Ascending aorta (tissue), 2 donors: Measurements from ENCODE around the gene ABCA9. TPM values are rescaled to one million over a fixed set of nuclear protein-coding genes. Genes with fewer than 3 reads are reported as not detected.

ENCODE experiments used
- DNase-seq, 2 donors: peaks; one replicate each; pipeline ENCODE4 v3.0.0-alpha.2; 2019; ENCODE audit warnings: low spot score in 2 of 2
- H3K27ac ChIP-seq, 2 donors: fragments of 200-600 bp; sonication (generic); one replicate each; pipeline ENCODE4 v1.5.1; 2016 to 2017; ENCODE audit warnings: mild to moderate bottlenecking in 1 of 2
- H3K27me3 ChIP-seq: fragments of 200-600 bp; sonication (generic); one replicate; pipeline ENCODE4 v1.5.1; 2017
- H3K36me3 ChIP-seq, 2 donors: fragments of 200-600 bp; sonication (generic); one replicate each; pipeline ENCODE4 v1.5.1; 2016
- H3K4me1 ChIP-seq, 2 donors: fragments of 200-600 bp; sonication (generic); one replicate each; pipeline ENCODE4 v1.5.1; 2016 to 2017; ENCODE audit warnings: mild to moderate bottlenecking in 1 of 2
- H3K4me3 ChIP-seq, 2 donors: fragments of 200-600 bp; sonication (generic); one replicate each; pipeline ENCODE4 v1.5.1; 2016 to 2017; ENCODE audit warnings: mild to moderate bottlenecking in 1 of 2
- H3K9me3 ChIP-seq, 2 donors: fragments of 200-600 bp; sonication (generic); one replicate each; pipeline ENCODE4 v1.5.1; 2016
- intact Hi-C: fragments of 100-400 bp; cut with DNase I; formaldehyde crosslinking; loops from one replicate; pipeline ENCODE4 v1.15.1; 2023
- total RNA-seq: library from RNA; depleted of rRNA; stranded (reverse); fragments of >200 nt; gene quantifications from one replicate; pipeline ENCODE4 v1.1.0, GENCODE V29; 2016
- TF ChIP-seq, protein P1 (sequence below), 3 experiments: fragments of 200-600 bp in 2 of 3; fragments of 450-650 bp in 1 of 3; sonication (generic) in 2 of 3; IDR thresholded peaks; one replicate each; pipeline ENCODE4 v1.5.1; 2016 to 2019; ENCODE audit warnings: antibody characterized with exemption in 3 of 3, mild to moderate bottlenecking in 1 of 3, moderate library complexity in 1 of 3

ABCA9 gene
- total RNA-seq, 1 donor from 2014 or later: 10.9 TPM

DNA sequence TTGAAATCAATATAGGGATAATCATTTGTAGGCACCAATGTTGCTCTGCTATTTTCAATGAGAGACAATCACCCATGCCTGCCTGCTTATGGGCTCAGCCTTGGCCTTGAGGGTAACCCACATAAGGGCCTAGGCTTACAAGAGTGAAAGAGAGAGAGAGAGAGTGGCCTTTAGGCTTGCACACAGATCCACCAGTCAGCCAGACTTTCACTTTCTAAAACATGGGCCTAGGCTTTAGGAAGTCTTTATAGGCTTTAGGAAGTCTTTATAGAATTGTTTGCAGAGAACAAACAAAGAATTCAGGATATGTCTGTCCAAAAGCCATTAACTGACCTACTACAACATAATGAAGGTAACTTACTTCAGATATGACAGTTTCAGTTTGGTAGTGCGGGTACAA lies 3.4 kb downstream of the ABCA9 start:
- intact Hi-C loops: no loop called here
- H3K9me3 ChIP-seq: no peaks in the 10 kb centered on the region
- H3K27ac ChIP-seq: no peak overlapping the region
- no peaks in the 10 kb centered on the region for H3K4me1 ChIP-seq
- no peak overlapping the region for H3K4me3 ChIP-seq
- TF ChIP-seq, protein P1, sequence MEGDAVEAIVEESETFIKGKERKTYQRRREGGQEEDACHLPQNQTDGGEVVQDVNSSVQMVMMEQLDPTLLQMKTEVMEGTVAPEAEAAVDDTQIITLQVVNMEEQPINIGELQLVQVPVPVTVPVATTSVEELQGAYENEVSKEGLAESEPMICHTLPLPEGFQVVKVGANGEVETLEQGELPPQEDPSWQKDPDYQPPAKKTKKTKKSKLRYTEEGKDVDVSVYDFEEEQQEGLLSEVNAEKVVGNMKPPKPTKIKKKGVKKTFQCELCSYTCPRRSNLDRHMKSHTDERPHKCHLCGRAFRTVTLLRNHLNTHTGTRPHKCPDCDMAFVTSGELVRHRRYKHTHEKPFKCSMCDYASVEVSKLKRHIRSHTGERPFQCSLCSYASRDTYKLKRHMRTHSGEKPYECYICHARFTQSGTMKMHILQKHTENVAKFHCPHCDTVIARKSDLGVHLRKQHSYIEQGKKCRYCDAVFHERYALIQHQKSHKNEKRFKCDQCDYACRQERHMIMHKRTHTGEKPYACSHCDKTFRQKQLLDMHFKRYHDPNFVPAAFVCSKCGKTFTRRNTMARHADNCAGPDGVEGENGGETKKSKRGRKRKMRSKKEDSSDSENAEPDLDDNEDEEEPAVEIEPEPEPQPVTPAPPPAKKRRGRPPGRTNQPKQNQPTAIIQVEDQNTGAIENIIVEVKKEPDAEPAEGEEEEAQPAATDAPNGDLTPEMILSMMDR (IDR thresholded peaks at IDR 0.05): no peak
- H3K36me3 ChIP-seq: no peaks in the 10 kb centered on the region
- DNase-seq: no peak
- H3K27me3 ChIP-seq: no peaks in the 10 kb centered on the region

DNA sequence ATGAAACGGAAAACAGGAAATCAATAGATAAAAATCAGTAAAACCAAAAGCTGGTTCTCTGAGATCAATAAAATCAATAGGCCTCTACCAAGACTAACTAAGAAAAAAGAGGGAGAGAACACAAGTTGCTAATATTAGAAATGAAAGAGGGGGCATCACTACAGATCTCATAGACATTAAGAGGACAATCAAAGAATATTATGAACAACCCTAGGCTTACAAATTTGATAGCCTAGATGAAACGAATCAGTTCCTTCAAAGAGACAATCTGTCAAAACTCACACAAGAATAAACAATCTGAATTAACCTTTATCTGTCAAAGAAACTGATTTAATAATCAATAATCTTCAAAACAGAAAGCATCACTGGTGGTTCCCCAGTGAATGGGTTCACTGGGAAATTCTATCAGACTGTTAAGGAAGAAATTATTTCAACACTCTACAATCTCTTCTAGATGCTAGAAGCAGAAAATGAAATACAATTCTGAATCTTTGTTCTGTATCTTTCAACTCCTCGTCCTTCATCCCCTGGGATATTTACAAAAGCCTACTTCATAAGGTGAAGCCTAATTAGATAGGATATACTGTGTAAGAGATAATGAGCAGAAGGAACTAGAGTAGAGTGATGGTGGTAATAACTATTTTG lies 4.4 kb downstream of the ABCA9 start:
- no peaks in the 10 kb centered on the region for H3K27me3 ChIP-seq
- H3K9me3 ChIP-seq: no peaks in the 10 kb centered on the region
- DNase-seq: no peak
- H3K4me1 ChIP-seq: no peaks in the 10 kb centered on the region
- intact Hi-C loops: no loop called here
- H3K4me3 ChIP-seq: no peak overlapping the region
- TF ChIP-seq, protein P1 (IDR thresholded peaks at IDR 0.05): no peak
- no peak overlapping the region for H3K27ac ChIP-seq
- H3K36me3 ChIP-seq: no peaks in the 10 kb centered on the region

DNA sequence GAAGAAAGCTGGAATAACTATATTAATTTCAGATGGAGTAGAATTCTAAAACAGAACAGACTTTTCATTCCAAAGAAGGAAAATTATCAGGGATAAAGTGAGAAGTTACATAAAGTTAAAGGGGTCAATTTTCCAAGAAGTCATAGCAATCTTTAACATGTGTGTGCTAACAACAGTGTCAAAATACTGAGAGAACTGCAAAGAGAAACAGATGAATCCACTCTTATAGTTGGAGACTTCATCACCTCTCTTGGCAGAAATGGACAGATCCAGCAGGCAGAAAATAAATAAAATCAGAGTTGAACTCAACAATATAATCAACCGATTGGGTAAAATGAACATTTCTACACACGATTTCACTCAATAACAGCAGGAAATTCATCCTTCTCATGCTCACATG lies 5.4 kb downstream of the ABCA9 start:
- Histone ChIP-seq H3K27ac (no peak overlapping the region), H3K9me3 (no peaks in the 10 kb centered on the region), H3K4me3 (no peak overlapping the region), H3K4me1 (no peaks in the 10 kb centered on the region), H3K27me3 (no peaks in the 10 kb centered on the region), H3K36me3 (no peaks in the 10 kb centered on the region)
- TF ChIP-seq, protein P1 (IDR thresholded peaks at IDR 0.05): no peak
- intact Hi-C loops: no loop called here
- no peak for DNase-seq

DNA sequence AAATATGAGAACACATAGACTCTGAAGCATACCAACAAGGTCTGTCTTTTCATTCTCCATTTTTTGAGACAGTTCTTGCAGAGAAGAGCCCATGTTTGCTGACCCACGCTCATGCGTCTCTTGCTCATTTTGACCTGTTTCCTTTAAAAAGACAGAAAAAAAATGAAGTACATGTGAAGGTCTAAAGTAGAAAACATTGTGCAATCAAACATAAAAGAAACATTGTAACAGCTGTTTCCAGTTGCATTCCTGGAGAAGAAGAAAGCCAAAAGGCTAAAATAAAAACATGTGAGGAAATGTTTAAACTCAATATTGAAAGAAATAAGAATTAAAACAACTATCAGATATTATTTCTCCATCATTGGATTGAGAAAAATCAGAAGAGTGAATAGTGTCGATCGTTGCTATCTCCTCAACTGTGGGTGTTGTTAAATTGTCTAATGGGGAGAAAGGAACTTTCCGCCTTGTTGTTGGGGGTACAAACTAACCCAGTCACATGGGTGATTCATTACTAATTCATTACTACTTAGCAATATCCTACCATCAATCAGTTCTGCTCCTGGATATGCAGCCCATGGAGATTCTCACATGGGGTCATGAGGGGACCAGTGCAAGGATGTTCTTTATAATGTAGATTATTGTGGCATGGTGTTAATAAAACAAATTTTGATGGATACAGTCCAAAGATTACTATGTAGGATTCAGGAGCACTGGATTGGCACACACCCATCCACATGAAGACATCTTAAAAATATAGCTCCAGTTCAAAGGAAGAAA lies 9.5 kb downstream of the ABCA9 start:
- TF ChIP-seq, protein P1 (IDR thresholded peaks at IDR 0.05): no peak
- H3K4me3 ChIP-seq: no peak overlapping the region
- H3K9me3 ChIP-seq: no peaks in the 10 kb centered on the region
- intact Hi-C loops: no loop called here
- no peak for DNase-seq
- H3K4me1 ChIP-seq: peaks cover 0 to 6% of the 10 kb centered on the region in 2 donors
- H3K27ac ChIP-seq: no peak overlapping the region
- H3K27me3 ChIP-seq: no peaks in the 10 kb centered on the region
- H3K36me3 ChIP-seq: no peaks in the 10 kb centered on the region

DNA sequence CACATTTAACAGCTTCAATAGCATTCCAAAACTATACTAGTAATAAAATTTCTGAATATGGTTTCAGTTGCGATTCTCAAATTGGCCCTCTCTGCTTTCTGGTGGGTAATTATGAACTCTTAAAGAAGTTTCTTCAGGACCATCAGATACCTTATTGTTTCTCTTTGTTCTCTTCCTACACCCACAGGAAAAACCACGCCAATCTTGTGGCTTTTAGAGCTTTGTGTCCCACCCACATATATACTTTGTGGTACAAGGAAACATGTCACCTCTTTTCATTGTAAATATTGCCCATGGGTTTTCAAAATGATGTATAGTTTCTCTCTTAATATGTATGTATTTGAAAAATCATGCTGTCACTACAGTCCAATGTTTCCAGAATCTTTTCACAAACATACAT lies 12.1 kb downstream of the ABCA9 start:
- TF ChIP-seq, protein P1 (IDR thresholded peaks at IDR 0.05): no peak
- no peaks in the 10 kb centered on the region for H3K9me3 ChIP-seq
- DNase-seq: no peak
- H3K36me3 ChIP-seq: no peaks in the 10 kb centered on the region
- no peak overlapping the region for H3K27ac ChIP-seq
- intact Hi-C loops: no loop called here
- H3K4me1 ChIP-seq: peaks cover 0 to 6% of the 10 kb centered on the region in 2 donors
- H3K27me3 ChIP-seq: no peaks in the 10 kb centered on the region
- H3K4me3 ChIP-seq: no peak overlapping the region
